Iris pigment epithelial cell (primary cell): ENCODE data around the gene IL22RA2.

ENCODE experiments used
- DNase-seq: peaks from one replicate; pipeline ENCODE4 v3.0.0-alpha.2; 2011; ENCODE audit warnings: low read depth

Gene IL22RA2

GRCh38 chr6:137167702-137168377, 5.6 kb downstream of the IL22RA2 start:
- DNase-seq: no peak

GRCh38 chr6:137166247-137167098, 7.0 kb downstream of the IL22RA2 start:
- no peak for DNase-seq

- DNase-seq: no peak
Observed at GRCh38 chr6:137165375-137166246, 7.8 kb downstream of the IL22RA2 start.

GRCh38 chr6:137163732-137164318, 9.6 kb downstream of the IL22RA2 start:
- no peak for DNase-seq

- DNase-seq: no peak
Observed at GRCh38 chr6:137162692-137163306, 10.6 kb downstream of the IL22RA2 start.

GRCh38 chr6:137161949-137162348, 11.5 kb downstream of the IL22RA2 start:
- no peak for DNase-seq

GRCh38 chr6:137160763-137161162, 12.7 kb downstream of the IL22RA2 start:
- DNase-seq: peak; percentile 77

- DNase-seq: peak; percentile 37
Observed at GRCh38 chr6:137159912-137160311, 13.5 kb downstream of the IL22RA2 start.

GRCh38 chr6:137157601-137158000, 15.8 kb downstream of the IL22RA2 start:
- DNase-seq: peak; percentile 13

GRCh38 chr6:137156650-137157049, 16.8 kb downstream of the IL22RA2 start:
- no peak for DNase-seq

GRCh38 chr6:137155830-137156229, 17.6 kb downstream of the IL22RA2 start:
- peak; percentile 91 for DNase-seq

- DNase-seq: no peak
Observed at GRCh38 chr6:137150072-137150471, 23.4 kb downstream of the IL22RA2 start.

GRCh38 chr6:137149035-137149393, 24.4 kb downstream of the IL22RA2 start:
- no peak for DNase-seq

- DNase-seq: peak; percentile 91
Observed at GRCh38 chr6:137148306-137149034, 25.0 kb downstream of the IL22RA2 start.

GRCh38 chr6:137147195-137147594, 26.2 kb downstream of the IL22RA2 start:
- DNase-seq: no peak

- no peak for DNase-seq
Observed at GRCh38 chr6:137146206-137146605, 27.2 kb downstream of the IL22RA2 start.

- peak; percentile 60 for DNase-seq
Observed at GRCh38 chr6:137145421-137145820, 28.0 kb downstream of the IL22RA2 start.

GRCh38 chr6:137136065-137136464, 37.4 kb downstream of the IL22RA2 start:
- peak; percentile 23 for DNase-seq

- DNase-seq: no peak
Observed at GRCh38 chr6:137134483-137134882, 39.0 kb downstream of the IL22RA2 start.

GRCh38 chr6:137133122-137133521, 40.3 kb downstream of the IL22RA2 start:
- DNase-seq: no peak
